HEK293 (cell line): ENCODE results near the gene REM2.

ENCODE experiments used
- AEBP2 ChIP-seq: fragments of 450-650 bp; formaldehyde crosslinking; IDR thresholded peaks from 2 replicates; pipeline ENCODE4 v1.5.1; 2016; ENCODE audit warnings: missing biosample characterization, missing genetic modification characterization, borderline replicate concordance
- GLIS2 ChIP-seq: fragments of 450-650 bp; formaldehyde crosslinking; IDR thresholded peaks from 2 replicates; pipeline ENCODE4 v1.5.1; 2016; ENCODE audit warnings: missing biosample characterization, missing genetic modification characterization
- IKZF3 ChIP-seq: fragments of 450-650 bp; IDR thresholded peaks from 2 replicates; pipeline ENCODE4 v1.5.0; 2018; ENCODE audit warnings: missing biosample characterization, mild to moderate bottlenecking, missing genetic modification characterization, moderate library complexity
- KLF16 ChIP-seq: fragments of 450-650 bp; formaldehyde crosslinking; IDR thresholded peaks from 2 replicates; pipeline ENCODE4 v1.5.1; 2017; ENCODE audit warnings: missing biosample characterization, missing genetic modification characterization
- KLF17 ChIP-seq: fragments of 450-650 bp; formaldehyde crosslinking; IDR thresholded peaks from 2 replicates; pipeline ENCODE4 v1.5.1; 2016; ENCODE audit warnings: missing biosample characterization, missing genetic modification characterization
- OSR2 ChIP-seq: fragments of 450-650 bp; formaldehyde crosslinking; IDR thresholded peaks from 2 replicates; pipeline ENCODE4 v1.5.1; 2016; ENCODE audit warnings: missing biosample characterization, missing genetic modification characterization
- SP7 ChIP-seq: fragments of 450-650 bp; formaldehyde crosslinking; IDR thresholded peaks from 2 replicates; pipeline ENCODE4 v1.5.1; 2016; ENCODE audit warnings: missing biosample characterization, missing genetic modification characterization
- YY2 ChIP-seq: fragments of 450-650 bp; formaldehyde crosslinking; IDR thresholded peaks from 2 replicates; pipeline ENCODE4 v1.5.1; 2016; ENCODE audit warnings: missing biosample characterization, missing genetic modification characterization
- ZBTB11 ChIP-seq: fragments of 450-650 bp; formaldehyde crosslinking; conservative IDR thresholded peaks from 2 replicates; pipeline ENCODE4 v1.5.1; 2016; ENCODE audit warnings: low read depth, missing biosample characterization, missing genetic modification characterization
- ZBTB49 ChIP-seq: fragments of 450-650 bp; formaldehyde crosslinking; IDR thresholded peaks from 2 replicates; pipeline ENCODE4 v1.5.1; 2016; ENCODE audit warnings: missing biosample characterization, missing genetic modification characterization, low read depth
- ZBTB8A ChIP-seq: fragments of 450-650 bp; formaldehyde crosslinking; IDR thresholded peaks from 2 replicates; pipeline ENCODE4 v1.5.1; 2016; ENCODE audit warnings: missing biosample characterization, missing genetic modification characterization
- ZNF132 ChIP-seq: fragments of 450-650 bp; formaldehyde crosslinking; IDR thresholded peaks from 2 replicates; pipeline ENCODE4 v1.5.1; 2017; ENCODE audit warnings: missing biosample characterization, missing genetic modification characterization, borderline replicate concordance
- ZNF146 ChIP-seq: fragments of 450-650 bp; formaldehyde crosslinking; IDR thresholded peaks from 2 replicates; pipeline ENCODE4 v1.5.1; 2016; ENCODE audit warnings: missing biosample characterization, missing genetic modification characterization
- ZNF239 ChIP-seq: fragments of 450-650 bp; formaldehyde crosslinking; IDR thresholded peaks from 2 replicates; pipeline ENCODE4 v1.5.1; 2016; ENCODE audit warnings: missing biosample characterization, missing genetic modification characterization
- ZNF341 ChIP-seq: fragments of 450-650 bp; formaldehyde crosslinking; IDR thresholded peaks from 2 replicates; pipeline ENCODE4; 2016; ENCODE audit warnings: low read depth, missing biosample characterization, missing genetic modification characterization
- ZNF362 ChIP-seq: fragments of 450-650 bp; formaldehyde crosslinking; IDR thresholded peaks from 2 replicates; pipeline ENCODE4 v1.5.1; 2016; ENCODE audit warnings: missing biosample characterization, missing genetic modification characterization
- ZNF366 ChIP-seq: fragments of 450-650 bp; formaldehyde crosslinking; conservative IDR thresholded peaks from 2 replicates; pipeline ENCODE4 v1.5.1; 2016; ENCODE audit warnings: missing biosample characterization, missing genetic modification characterization
- ZNF398 ChIP-seq: fragments of 450-650 bp; formaldehyde crosslinking; IDR thresholded peaks from 2 replicates; pipeline ENCODE4 v1.5.1; 2017; ENCODE audit warnings: missing biosample characterization, missing genetic modification characterization
- ZNF473 ChIP-seq: fragments of 450-650 bp; formaldehyde crosslinking; IDR thresholded peaks from 2 replicates; pipeline ENCODE4 v1.5.1; 2017; ENCODE audit warnings: missing biosample characterization, missing genetic modification characterization
- ZNF488 ChIP-seq: fragments of 450-650 bp; formaldehyde crosslinking; IDR thresholded peaks from 2 replicates; pipeline ENCODE4 v1.5.1; 2016; ENCODE audit warnings: missing biosample characterization, missing genetic modification characterization
- ZNF548 ChIP-seq: fragments of 450-650 bp; formaldehyde crosslinking; IDR thresholded peaks from 2 replicates; pipeline ENCODE4 v1.5.1; 2016; ENCODE audit warnings: missing biosample characterization, missing genetic modification characterization
- ZNF560 ChIP-seq: fragments of 450-650 bp; formaldehyde crosslinking; IDR thresholded peaks from 2 replicates; pipeline ENCODE4 v1.5.1; 2017; ENCODE audit warnings: missing biosample characterization, missing genetic modification characterization, borderline replicate concordance
- ZNF600 ChIP-seq: fragments of 450-650 bp; formaldehyde crosslinking; IDR thresholded peaks from 2 replicates; pipeline ENCODE4 v1.5.1; 2016; ENCODE audit warnings: missing biosample characterization, missing genetic modification characterization
- ZNF610 ChIP-seq: fragments of 450-650 bp; formaldehyde crosslinking; IDR thresholded peaks from 2 replicates; pipeline ENCODE4 v1.5.1; 2016; ENCODE audit warnings: missing biosample characterization, missing genetic modification characterization, borderline replicate concordance
- ZNF623 ChIP-seq: fragments of 450-650 bp; formaldehyde crosslinking; IDR thresholded peaks from 2 replicates; pipeline ENCODE4 v1.5.1; 2016; ENCODE audit warnings: missing biosample characterization, missing genetic modification characterization
- ZNF785 ChIP-seq: fragments of 450-650 bp; formaldehyde crosslinking; IDR thresholded peaks from 2 replicates; pipeline ENCODE4 v1.5.1; 2016; ENCODE audit warnings: missing biosample characterization, missing genetic modification characterization

The REM2 gene

GRCh38 chr14:22886500-22887259 lies 3.7 kb downstream of the REM2 start (continued):
- no peak for TF ChIP-seq ZNF610 (tag by site-specific recombination)
- TF ChIP-seq OSR2 (tag by site-specific recombination): no peak
- no peak for TF ChIP-seq ZNF488 (tag by site-specific recombination)
- no peak for TF ChIP-seq ZNF560 (tag by site-specific recombination)
- TF ChIP-seq ZNF239 (tag by site-specific recombination): no peak
- TF ChIP-seq IKZF3 (tag by site-specific recombination): no peak
- TF ChIP-seq ZNF473 (tag by site-specific recombination): no peak
- 0 out of 2 replicates have a peak, but pooled peaks have one; percentile 16 for TF ChIP-seq YY2 (tag by site-specific recombination)
- no peak for TF ChIP-seq AEBP2 (tag by site-specific recombination)
- TF ChIP-seq ZBTB11 (tag by site-specific recombination): no peak
- TF ChIP-seq ZNF785 (tag by site-specific recombination): no peak
- TF ChIP-seq GLIS2 (tag by site-specific recombination): peak; percentile 39
- peak; percentile 48; the same call in 1 of the 2 replicates for TF ChIP-seq SP7 (tag by site-specific recombination)
- no peak for TF ChIP-seq ZNF548 (tag by site-specific recombination)
- no peak for TF ChIP-seq ZNF623 (tag by site-specific recombination)
- no peak for TF ChIP-seq ZNF341 (tag by site-specific recombination)
- TF ChIP-seq ZNF398 (tag by site-specific recombination): 0 out of 2 replicates have a peak, but pooled peaks have one; percentile 25
- TF ChIP-seq ZNF362: no peak
- no peak for TF ChIP-seq ZNF132 (tag by site-specific recombination)
- TF ChIP-seq ZNF600 (tag by site-specific recombination): peak; percentile 80
- TF ChIP-seq KLF17 (tag by site-specific recombination): peak; percentile 54
- TF ChIP-seq ZBTB49 (tag by site-specific recombination): no peak
- TF ChIP-seq ZNF146 (tag by site-specific recombination): no peak
- no peak for TF ChIP-seq ZNF366 (tag by site-specific recombination)
- TF ChIP-seq ZBTB8A (tag by site-specific recombination): no peak; the same call in 1 of the 2 replicates
- TF ChIP-seq KLF16: no peak
